HG02840 (cell line): ENCODE data around the gene CAMK1D.
"Not testable (repeated sequence)": the region's sequence is repeated elsewhere in the genome, so short reads cannot be mapped to it uniquely, and the experiment has no call there.

Experiments
- ATAC-seq: cut with Tn5 transposase; IDR thresholded peaks from one replicate; pipeline ENCODE4 v1.9.1; 2021; ENCODE audit warnings: mild to moderate bottlenecking, moderate library complexity, moderate number of reproducible peaks; ENCODE audit not compliant: unreplicated experiment, low FRiP score

CAMK1D gene

GRCh38 chr10:12348870-12349628, at the start of gene CAMK1D:
TSS of gene CAMK1D (plus strand) at chr10:12349547.
- peak; percentile 49 for ATAC-seq

GRCh38 chr10:12301036-12301435, 48.3 kb upstream of the CAMK1D start:
- not testable (repeated sequence) for ATAC-seq

GRCh38 chr10:12308057-12308456, 41.3 kb upstream of the CAMK1D start:
- ATAC-seq, result no peak

- ATAC-seq, result no peak
Observed at GRCh38 chr10:12308736-12309375, 40.5 kb upstream of the CAMK1D start.

GRCh38 chr10:12309783-12310182, 39.6 kb upstream of the CAMK1D start:
- ATAC-seq, result not testable (repeated sequence)

GRCh38 chr10:12314836-12315235, 34.5 kb upstream of the CAMK1D start:
- ATAC-seq, result no peak

- ATAC-seq, result no peak
Observed at GRCh38 chr10:12319076-12319475, 30.3 kb upstream of the CAMK1D start.

- ATAC-seq, result no peak
Observed at GRCh38 chr10:12320892-12321291, 28.5 kb upstream of the CAMK1D start.

- ATAC-seq, result no peak
Observed at GRCh38 chr10:12321641-12322040, 27.7 kb upstream of the CAMK1D start.

GRCh38 chr10:12322583-12323131, 26.7 kb upstream of the CAMK1D start:
- ATAC-seq, result no peak

GRCh38 chr10:12324530-12324929, 24.8 kb upstream of the CAMK1D start:
- ATAC-seq, result no peak

GRCh38 chr10:12327074-12327473, 22.3 kb upstream of the CAMK1D start:
- no peak for ATAC-seq

GRCh38 chr10:12327476-12327875, 21.9 kb upstream of the CAMK1D start:
- ATAC-seq, result no peak

GRCh38 chr10:12328312-12328711, 21.0 kb upstream of the CAMK1D start:
- ATAC-seq, result not testable (repeated sequence)

GRCh38 chr10:12332572-12333379, 16.6 kb upstream of the CAMK1D start:
- no peak for ATAC-seq

- ATAC-seq, result peak; percentile 58
Observed at GRCh38 chr10:12333380-12334185, 15.8 kb upstream of the CAMK1D start.

GRCh38 chr10:12334186-12334530, 15.2 kb upstream of the CAMK1D start:
- no peak for ATAC-seq

- not testable (repeated sequence) for ATAC-seq
Observed at GRCh38 chr10:12335169-12335568, 14.2 kb upstream of the CAMK1D start.

- no peak for ATAC-seq
Observed at GRCh38 chr10:12337453-12338372, 11.6 kb upstream of the CAMK1D start.
